UCSD-AML1 (cell line): ENCODE data around the gene UBE2O.

ENCODE experiments used
- DNase-seq: peaks from one replicate; lab custom pipeline; 2025; ENCODE audit not compliant: unreplicated experiment; lab: John Stamatoyannopoulos, UW

The UBE2O gene

DNA sequence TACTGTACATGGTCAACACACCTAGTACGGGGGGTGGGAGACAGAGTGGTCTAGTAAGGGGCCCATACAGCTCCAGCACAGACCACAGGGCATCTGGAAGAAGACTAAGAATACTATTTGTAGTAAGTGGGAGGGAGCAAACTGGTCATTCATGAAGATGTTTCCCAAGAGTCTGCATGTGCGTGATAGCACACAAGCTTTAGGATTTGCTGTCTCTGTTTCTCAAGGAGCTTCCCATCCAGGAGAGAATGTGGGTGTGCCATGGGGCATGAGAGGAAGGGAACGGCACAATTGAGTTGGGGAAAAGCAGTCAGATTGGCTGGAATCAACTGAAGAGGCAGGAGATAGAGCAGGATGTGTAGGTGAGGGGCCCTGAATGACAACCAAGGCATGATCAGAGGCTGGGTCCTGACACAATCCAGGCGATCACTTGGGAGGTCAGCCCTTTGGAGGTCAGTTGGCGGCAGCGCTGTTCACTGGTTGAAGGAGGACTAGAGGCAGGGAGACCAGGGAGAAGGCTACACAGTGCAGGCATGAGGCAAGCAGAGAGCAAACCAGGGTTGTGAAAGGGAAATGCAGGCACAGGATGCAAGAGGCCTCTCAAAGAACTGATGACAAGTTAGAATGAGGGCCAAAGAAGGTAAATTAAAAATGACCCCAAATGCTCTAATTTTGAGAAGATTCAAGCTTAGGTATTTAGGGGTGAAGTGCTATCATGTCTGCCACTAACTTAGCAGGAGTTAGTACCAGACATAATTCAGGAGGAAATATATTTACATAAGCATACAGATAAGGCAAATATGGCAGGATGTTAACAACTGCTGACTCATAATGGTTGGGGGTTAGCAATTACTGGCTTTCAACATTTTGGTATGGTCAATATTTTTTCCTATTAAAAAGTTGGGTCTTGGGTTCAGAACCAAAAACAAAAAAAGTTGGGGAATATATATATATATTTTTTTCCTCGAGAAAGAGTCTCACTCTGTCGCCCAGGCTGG is 10.3 kb downstream of the UBE2O start:
- DNase-seq: peak; percentile 27

DNA sequence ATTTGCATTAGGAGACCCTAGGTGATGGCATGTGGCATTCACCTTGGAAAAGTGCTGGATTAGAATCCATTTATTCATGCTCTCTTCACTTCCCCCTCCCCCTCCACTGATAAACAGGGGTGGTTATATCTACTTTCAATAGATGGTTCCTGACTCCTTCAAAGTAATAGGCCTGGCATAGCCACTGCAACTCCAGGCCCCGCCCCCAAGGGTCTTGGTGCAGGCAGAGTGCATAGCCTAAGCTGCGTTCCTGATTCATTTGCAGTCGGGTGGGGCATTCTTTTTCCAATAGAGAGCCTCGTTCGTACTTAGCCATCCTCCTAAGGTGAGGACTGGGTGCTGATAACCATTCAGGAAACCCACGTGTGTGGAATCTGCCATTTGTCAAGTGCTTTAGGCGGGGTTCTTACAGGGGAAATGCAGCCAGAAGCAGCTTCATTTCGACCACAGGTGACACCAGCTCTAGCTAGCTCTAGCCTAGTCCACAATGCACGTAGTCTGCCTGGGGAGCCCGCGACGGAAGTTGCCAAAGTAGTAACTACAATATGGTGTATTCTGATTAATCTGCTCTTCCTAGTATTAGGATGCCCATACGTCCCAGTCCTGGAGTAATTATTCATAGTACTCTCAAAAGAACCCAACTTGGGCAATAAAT is 11.1 kb downstream of the UBE2O start:
- DNase-seq: no peak

DNA sequence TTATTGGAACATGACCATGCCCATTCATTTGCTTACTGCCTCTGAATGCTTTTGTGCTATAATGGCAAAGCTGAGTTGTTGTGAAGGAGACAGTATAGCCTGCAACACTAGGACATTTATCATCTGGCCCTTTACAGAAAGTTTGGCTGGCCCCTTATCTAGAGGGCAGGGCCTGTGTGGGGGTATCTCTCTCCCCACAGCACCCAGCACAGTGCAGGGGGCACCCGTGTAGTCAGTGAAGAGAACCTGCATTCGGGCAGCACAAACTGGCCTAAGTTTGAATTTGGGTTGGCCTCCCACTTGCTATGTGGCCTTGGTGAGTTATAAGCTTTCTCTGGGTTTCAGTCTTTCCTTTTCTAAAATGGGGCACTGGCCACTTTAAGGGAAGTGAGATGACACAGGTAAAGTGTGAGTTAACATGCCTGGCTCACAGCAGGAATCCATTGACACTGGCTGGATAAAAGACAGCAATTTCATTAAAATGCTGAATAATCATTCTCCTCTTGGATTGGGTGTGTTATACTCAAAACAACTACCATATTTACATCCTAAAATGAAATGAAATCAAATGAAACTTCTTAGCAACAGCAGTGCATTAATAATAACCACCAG is 12.1 kb downstream of the UBE2O start:
- no peak for DNase-seq

DNA sequence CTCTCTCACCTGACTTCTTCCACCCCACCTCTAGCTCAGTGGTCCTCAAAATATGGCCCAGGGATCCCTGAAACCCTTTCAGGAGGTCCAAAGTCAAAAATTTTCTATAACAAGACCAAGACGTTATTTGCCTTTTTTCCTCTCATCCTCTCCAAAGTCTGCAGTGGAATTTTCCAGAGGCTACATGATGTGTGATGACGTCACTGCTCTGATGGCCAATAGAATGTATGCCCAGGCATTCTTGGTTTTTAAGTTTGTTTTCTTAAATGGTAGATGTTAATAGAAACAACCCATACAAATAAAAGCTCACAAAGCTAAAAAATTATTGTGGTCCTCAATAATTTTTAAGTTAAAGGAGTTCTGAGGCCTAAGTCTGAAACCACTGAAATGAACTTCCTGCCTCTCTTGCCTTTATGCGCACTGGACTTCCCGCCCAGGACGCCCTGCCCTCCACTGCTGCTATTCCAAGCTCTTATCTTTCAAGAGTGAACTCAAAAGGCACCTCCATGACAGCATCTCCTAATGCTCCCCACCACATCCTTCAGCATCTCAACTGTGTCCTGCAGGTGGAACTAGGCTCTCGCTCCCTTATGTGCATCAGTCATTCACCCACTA is 13.5 kb downstream of the UBE2O start:
- no peak for DNase-seq

DNA sequence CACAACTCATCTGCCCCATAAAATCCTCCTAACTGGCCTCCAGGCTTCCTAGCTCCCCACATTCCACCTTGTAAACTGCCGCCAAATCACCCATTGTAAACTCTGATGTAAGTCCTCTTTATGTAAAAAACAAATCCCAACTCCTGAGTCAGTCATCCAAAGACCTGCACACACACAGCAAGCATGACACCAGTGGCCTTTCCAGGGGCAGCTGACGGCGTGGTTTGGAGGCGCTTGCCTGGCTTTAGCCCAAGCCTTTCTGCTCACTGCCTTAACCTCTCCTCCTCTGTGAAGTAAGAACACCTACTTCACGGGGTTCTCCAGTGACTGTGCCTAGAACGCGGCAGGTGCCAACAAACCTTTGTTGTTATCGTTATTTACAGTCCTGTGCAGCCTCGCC is 14.0 kb downstream of the UBE2O start:
- no peak for DNase-seq

DNA sequence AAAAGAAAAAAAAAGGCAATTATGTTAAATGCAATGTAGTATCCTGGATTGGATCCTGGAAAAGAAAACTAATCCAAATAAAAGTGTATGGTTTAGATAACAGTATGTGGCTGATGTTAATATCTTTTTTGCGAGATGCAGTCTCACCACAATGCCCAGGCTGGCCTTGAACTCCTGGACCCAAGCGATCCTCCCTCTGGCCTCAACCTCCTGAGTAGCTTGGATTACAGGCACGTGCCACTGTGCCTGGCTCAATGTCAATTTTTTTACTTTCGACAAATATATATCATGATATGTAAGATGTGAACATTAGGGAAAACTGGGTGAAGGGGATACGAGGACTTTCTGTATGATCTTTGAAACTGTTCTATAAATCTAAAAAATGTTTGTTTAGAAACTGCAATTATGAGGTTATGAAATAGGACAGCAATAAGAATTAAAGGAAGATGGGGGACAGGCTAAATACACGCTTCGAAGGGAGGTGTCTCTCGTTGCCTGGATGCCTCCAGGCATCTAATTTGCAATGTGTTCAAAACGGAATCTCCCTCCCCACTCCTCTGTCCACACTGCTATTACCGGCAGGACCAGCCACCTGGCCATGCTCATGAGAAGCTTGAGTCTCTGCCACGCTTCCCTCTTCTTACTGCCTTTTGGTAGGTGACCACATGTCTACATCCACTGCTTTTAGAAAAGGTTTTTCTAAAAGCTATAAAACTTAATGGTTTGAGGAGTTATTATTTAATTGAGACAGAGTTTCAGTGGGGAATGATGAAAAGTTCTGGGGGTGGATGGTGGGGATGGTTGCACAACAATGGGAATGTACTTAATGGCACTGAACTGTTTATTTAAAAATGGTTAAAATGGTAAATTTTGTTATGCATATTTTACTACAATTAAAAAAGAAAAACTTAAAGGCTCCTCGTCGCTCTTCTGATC is 15.2 kb downstream of the UBE2O start:
- no peak for DNase-seq

DNA sequence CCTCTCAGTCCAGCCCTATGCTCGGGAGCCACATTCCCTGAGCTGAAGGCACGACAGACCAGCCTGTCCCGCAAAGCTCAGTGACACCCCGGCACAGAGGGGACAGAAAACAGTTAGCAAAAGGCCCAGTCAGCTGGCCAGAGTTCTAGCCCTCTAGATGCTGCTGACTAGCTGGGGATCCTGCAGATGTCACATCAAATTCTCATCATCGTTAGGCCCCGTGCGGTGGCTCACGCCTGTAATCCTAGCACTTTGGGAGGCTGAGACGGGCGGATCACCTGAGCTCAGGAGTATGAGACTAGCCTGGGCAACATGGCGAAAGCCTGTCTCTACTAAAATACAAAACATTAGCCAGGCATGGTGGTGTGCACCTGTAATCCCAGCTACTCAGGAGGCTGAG is 17.2 kb downstream of the UBE2O start:
- DNase-seq: no peak

DNA sequence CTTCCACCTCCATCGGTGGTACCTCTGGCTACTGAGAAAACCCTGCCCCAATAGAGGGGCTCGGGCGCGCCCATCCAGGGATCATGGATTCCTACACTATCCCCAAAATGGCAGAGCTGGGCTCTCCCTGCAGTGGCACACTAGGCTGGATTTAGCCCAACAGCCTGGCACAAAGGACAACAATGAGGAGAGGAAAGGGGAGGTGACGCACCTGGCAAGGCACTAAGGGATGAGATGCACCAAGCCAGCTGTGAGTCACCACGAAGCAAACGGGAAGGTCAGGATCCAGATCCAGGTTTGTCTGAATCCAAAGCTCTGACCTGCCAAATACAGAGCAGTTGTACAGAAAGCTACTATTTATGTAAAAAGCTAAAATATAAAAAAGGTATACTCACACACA is 18.1 kb downstream of the UBE2O start:
- no peak for DNase-seq

DNA sequence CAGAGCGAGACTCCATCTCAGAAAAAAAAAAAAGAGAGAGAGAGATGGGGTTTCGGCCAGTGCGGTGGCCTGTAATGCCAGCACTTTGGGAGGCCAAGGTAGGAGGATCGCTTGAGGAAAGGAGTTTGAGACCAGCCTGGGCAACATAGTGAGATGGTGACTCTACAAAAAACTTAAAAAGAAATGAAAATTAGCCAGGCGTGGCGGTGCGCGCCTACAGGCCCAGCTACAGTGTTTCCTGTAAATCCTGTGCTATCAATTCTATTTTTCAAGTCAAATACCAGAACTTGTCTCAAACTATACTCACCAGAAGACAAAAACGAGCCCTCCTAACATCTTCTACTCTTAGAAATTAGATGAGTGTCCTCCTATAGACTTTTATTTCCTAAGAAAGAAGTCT is 19.3 kb downstream of the UBE2O start:
- no peak for DNase-seq

DNA sequence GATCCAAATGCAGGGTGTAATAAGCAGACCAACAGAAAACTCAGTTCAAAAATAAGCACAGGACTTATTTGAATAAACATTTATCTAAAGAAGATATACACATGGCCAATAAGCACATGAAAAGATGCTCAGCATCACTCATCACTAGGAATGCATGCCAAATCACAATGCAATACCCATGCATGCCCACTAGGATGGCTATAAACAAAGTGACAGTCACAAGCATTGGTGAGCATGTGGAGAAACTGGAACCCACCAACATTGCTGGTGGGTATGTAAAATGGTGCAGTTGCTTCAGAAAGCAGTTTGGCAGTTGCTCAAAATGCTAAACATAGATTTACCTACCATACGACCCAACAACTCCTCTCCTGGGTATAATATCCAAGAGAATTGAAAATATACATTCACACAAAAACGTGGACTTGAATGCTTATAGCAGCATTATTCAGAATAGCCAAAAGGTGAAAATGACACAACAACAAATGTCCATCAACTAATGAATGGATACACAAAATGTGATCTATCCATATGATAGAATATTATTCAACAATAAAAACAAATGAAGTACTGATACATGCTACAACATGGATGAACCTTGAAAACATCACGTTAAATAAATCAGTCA is 20.1 kb downstream of the UBE2O start:
- DNase-seq: no peak

DNA sequence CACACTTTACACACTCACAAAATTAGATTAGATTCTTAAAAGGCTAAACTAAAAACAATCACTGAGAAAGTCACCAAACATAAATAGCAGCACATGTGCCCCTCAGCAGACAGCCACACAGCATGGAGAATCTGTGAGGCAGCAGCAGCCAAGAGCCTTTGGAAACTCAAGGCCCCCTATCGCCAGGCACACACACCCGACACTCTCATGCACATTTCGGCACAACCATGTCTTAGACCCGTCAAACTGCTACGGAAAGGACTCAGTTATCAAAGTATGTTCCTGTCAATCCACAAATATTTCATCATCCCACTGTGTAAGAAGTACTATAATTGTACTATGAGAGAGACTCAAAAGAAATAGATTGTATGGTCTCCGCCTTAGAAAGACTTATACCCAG is 20.9 kb downstream of the UBE2O start:
- DNase-seq: no peak

DNA sequence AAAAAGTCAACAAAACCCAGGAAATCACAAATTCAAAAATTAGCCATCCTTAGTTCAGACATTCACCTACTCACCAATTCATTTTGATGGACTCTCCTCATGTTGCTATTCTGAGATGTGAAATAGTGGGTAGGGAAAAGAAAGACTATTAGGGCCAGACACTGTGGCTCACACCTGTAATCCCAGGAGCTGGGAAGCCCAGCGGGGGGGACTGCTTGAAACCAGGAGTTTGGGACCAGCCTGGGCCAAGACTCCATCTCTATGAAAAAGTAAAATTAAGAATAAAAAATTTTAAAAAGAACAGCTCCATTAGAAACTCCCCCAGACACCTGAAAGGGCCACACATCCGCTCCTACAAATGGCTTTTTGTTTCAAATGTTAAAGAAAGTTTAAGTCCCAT is 21.4 kb downstream of the UBE2O start:
- no peak for DNase-seq

DNA sequence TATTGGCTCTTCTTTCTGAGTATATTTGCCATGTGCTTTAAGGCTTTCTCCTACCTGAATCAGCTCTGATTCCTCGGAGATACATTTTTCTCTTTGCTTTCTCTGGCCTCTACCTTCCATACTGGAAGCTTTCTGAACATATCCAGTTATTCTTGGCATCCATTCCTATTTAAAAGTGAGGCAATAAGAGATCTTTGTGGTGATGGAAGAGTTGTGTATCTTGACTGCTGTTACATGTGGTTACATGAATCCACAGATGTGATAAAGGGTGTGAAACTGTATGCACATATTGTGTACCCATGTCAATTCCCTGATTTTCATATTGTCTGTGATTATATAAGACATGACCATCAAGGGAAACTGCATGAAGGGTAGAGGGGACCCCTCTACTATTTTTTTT is 24.4 kb downstream of the UBE2O start:
- DNase-seq: no peak

DNA sequence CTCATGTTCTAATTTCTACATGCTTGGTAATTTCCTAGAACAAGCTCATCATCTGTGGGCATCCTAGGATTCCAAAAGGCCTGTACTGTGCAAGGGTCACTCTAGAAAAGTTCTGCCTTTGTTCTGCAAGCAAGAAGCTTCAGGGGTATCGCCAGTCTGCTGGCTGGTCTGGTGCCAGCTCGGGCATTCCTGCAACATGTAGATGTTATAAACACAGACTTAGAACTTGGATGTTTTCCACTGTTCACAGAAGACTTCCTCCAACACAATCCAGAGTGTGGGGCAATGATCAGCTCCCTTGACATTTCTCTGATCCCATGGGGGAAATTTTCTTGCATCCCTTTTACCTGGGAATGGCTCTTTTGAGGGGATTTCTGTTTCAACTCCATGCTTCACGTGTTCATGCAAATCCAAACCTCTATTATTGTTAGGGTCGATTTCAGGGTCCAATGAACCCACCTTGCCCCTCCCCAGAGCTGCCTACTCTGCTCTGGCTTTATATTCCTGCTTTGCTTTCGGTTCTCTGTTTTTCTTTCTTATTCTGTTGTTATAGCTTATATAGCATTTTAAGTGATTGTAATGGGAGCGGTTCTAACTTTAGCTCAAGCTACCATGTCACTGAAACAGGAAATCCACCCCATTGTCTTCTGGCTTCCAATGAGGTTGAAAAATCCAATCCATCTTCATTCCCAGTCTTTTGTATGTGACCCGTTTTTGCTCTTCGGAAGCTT is 25.3 kb downstream of the UBE2O start:
- no peak for DNase-seq

DNA sequence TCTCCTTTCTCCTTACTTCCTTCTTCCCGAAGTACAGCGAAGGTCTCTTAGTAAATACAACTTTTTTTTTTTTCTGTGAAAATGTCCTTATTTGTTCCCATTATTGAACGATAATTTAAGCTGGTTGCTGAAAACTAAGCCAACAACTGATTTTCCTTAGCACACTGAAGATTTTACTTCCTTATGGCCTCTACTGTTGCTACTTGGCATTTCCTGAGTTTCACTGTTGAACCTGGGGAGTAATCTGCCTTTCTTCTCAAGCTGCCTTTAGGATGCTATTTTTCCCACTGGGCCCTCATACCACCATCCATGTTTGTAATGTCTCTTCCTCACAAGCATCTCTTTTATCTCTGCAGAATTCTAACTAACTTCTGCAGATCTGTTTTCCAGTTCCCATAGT is 26.1 kb downstream of the UBE2O start:
- DNase-seq: no peak

DNA sequence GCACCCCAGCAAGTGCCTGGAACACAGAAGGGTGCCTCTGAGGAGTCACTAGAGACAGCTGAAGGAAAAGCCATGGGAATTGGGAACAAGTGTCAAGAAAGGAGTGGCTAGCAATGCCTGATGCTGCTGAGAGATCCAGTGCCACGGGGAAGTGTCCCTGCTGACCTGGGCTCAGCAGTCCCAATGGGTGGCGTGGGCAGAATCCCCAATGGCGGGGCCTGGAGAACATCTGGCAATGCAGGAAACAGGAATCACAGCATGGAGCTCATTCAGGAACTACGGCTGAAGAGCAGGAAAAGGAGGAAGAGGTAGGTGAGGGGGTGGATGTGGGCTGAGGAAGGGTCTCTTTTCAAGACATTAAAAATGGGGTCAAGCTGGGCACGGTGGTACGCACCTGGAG is 30.1 kb downstream of the UBE2O start:
- DNase-seq: no peak

DNA sequence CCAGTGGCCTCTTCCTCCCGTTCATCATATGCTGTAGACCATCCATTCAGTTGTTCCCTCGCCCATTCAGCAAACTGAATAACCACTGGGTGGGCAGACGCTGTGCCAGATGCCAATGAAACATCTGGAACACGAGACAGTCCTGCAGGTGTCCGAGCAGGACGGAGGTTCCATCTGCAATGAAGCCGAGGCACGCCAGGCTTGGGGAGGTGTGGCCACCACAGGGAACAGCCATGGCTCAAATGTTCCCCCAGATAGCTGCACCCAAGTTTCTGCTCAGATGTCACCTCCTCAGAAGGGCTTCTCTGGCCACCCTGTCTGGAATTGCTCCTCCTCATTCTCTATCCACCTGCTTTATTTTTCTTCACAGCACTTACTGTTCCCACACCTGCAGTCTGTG is 30.5 kb downstream of the UBE2O start:
- no peak for DNase-seq

DNA sequence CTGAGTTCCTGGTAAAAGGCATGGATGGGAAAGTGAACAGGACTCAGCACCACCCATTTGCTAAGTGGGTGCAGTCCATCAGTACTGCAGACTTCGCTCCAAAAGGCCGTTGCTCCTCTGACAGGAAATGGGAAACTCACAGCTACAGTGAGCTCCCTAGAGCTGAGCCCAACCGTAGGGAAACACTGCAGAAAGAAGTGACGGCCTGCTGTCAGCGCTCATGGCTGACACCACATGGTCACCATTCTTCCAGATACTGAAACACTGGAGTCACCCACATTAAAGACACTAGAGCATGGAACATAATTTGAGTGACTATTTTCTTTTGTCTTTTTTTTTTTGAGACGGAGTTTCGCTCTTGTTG is 31.9 kb downstream of the UBE2O start:
- no peak for DNase-seq

DNA sequence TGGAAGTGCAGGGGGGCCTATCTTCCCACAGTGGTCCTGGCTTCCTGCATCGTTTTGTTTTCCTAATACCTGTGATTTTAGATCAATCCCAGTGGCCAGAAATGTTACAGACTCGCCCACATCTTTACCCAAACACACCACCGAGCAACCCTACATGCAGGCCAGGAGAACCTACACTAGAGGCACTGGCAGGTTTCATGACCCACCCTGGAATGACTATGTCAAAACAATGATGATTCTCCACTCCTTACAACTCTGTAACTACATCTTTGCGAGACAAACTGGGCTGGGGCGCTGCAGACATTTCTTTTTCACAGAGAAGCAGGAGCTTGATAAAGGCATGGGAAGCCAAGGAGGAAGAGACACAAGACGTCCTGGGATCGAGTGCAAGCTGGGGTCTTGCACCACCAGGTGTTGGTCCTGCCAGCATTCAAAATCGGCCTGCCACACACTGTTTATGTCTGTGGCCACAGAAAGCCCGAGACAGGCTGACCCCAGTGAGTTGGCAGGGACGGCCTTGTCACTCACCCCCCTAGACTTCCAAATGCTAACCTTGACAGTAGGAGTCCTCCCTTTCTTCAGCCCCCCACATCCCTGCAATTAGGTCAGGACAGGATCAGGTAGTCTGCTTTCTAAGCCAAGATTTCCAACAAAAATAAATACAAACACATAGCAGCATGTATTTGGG is 32.5 kb downstream of the UBE2O start:
- DNase-seq: no peak
